Adrenal gland (tissue), 12 donors: ENCODE results near the gene ARHGEF16. TPM values are rescaled to one million over a fixed set of nuclear protein-coding genes. Genes with fewer than 3 reads are reported as not detected.

Experiments used
- DNase-seq, 7 donors: peaks; one replicate each; pipeline ENCODE4 v3.0.0-alpha.2; 2019 to 2020
- H3K27ac ChIP-seq, 5 donors: fragments of 200-600 bp; sonication (generic) in 4 of 5; 1 replicate in 3 of 5; 2 replicates in 2 of 5; pipeline versions ENCODE4 v1.5.1 to v1.8.0; 2016 to 2020; ENCODE audit warnings: mild to moderate bottlenecking in 1 of 5
- H3K27me3 ChIP-seq: fragments of 200-600 bp; 2 replicates; pipeline ENCODE4 v1.8.0; 2021
- H3K36me3 ChIP-seq, 2 donors: fragments of 200-600 bp; replicated peaks in 1 of 2; 1 replicate in 1 of 2; 2 replicates in 1 of 2; pipeline versions ENCODE4 v1.5.1 to v1.8.0; 2018 to 2022
- H3K4me1 ChIP-seq, 2 donors: fragments of 200-600 bp; replicated peaks in 1 of 2; 1 replicate in 1 of 2; 2 replicates in 1 of 2; pipeline versions ENCODE4 v1.5.1 to v1.8.0; 2018 to 2021
- H3K4me3 ChIP-seq, 4 donors: fragments of 200-600 bp; sonication (generic) in 3 of 4; one replicate each; pipeline ENCODE4 v1.5.1; 2016 to 2018
- H3K9me3 ChIP-seq, 3 donors: fragments of 200-600 bp; sonication (generic) in 1 of 3; replicated peaks in 1 of 3; 1 replicate in 2 of 3; 2 replicates in 1 of 3; pipeline versions ENCODE4 v1.5.1 to v1.8.0; 2016 to 2021
- CTCF ChIP-seq, 6 experiments: fragments of 450-650 bp in 4 of 6; fragments of 200-600 bp in 2 of 6; sonication (generic) in 1 of 6; IDR thresholded peaks; 1 replicate in 5 of 6; 2 replicates in 1 of 6; pipeline versions ENCODE4 v1.5.1 to v1.8.0; 2016 to 2021; ENCODE audit warnings: antibody characterized with exemption in 6 of 6, mild to moderate bottlenecking in 2 of 6, moderate library complexity in 1 of 6
- POLR2A ChIP-seq, 2 donors: fragments of 450-650 bp; IDR thresholded peaks; one replicate each; pipeline ENCODE4 v1.6.1; 2017; ENCODE audit warnings: antibody characterized with exemption in 2 of 2, mild to moderate bottlenecking in 2 of 2, moderate library complexity in 1 of 2
- WGBS, 4 donors: extraction: QIAGEN DNeasy Blood & Tissue Kit in 2 of 4; methylation state at CpG; one replicate each; pipeline versions ENCODE4 v1.1.5 to v1.1.7; 2013 to 2017; 5-methylcytosine and 5-hydroxymethylcytosine counted together
- intact Hi-C, 2 donors: fragments of 100-400 bp; cut with DNase I; formaldehyde crosslinking; loops; one replicate each; pipeline versions ENCODE4 v1.14.1 to v1.15.0; 2022 to 2023
- polyA plus RNA-seq, 3 donors: library from polyadenylated mRNA; stranded (reverse); fragments of 200-250 nt in 2 of 3; fragments of 350-450 nt in 1 of 3; fragmentation: Illumina TruSeq in 1 of 3; extraction: RNeasy Lipid Tissue Mini Kit (QIAGEN cat#74804) in 1 of 3; gene quantifications; one replicate each; pipeline ENCODE4 v1.2.3, GENCODE V29; 2013 to 2014
- total RNA-seq, 9 donors: library from RNA; depleted of rRNA in 4 of 9; stranded (reverse); fragments of >200 nt in 4 of 9; fragments of 120-200 nt in 1 of 9; fragmentation: NEBNext Ultra II Directional in 1 of 9; extraction: Animal tissue kit (Norgen Biotek cat#: 25700) in 1 of 9; gene quantifications; one replicate each; pipeline versions ENCODE4 v1.1.0 to v1.2.4, GENCODE V29; 2013 to 2023
- donor health status: healthy with polysubstance abuse.
- donor health status: Bipolar disorder and iron deficiency.
- donor health status: DM: yes; HTN: yes; CAD: no.
- donor health status: DM: no; HTN: no; CAD: no.
- donor health status: DM: no; HTN: no; CAD: no.
- donor health status: DM: yes; HTN: yes; CAD: no.

ARHGEF16 gene
- total and polyA plus RNA-seq, 12 donors, result 0.11 to 3.1 (median 0.83) TPM

GRCh38 chr1:3429766-3430165 is 24.7 kb upstream of the ARHGEF16 start:
- Histone ChIP-seq H3K4me1 (no peaks in the 10 kb centered on the region), H3K4me3 (no peak overlapping the region), H3K27ac (no peak overlapping the region), H3K27me3 (no peaks in the 10 kb centered on the region), H3K36me3 (no peaks in the 10 kb centered on the region), H3K9me3 (no peaks in the 10 kb centered on the region)
- intact Hi-C loops, result loop anchor here in 1 of 2 donors (10.0 kb wide), 2 partner anchors 605 to 1005 kb away; no protein-coding TSS in a partner anchor
- 78 to 88% (median 85%) methylated on average over 13 to 16 of the region's 16 CpGs for WGBS, 4 donors
- TF ChIP-seq CTCF (IDR thresholded peaks at IDR 0.05) (no peak), POLR2A (IDR thresholded peaks at IDR 0.05) (no peak)
- no peak for DNase-seq

- TF ChIP-seq CTCF (IDR thresholded peaks at IDR 0.05), result no peak
- no peak for TF ChIP-seq POLR2A (IDR thresholded peaks at IDR 0.05)
- Histone ChIP-seq H3K4me1 (no peaks in the 10 kb centered on the region), H3K4me3 (no peak overlapping the region), H3K27ac (no peak overlapping the region), H3K9me3 (no peaks in the 10 kb centered on the region), H3K36me3 (no peaks in the 10 kb centered on the region), H3K27me3 (no peaks in the 10 kb centered on the region)
- WGBS, 4 donors, result 72 to 83% (median 76%) methylated on average over 10 to 19 of the region's 19 CpGs
- intact Hi-C loops, result no loop called here
- DNase-seq, result no peak
These were observed 24.1 kb upstream of the ARHGEF16 start for GRCh38 chr1:3430406-3430805.

- H3K27ac ChIP-seq, result no peak overlapping the region
- H3K36me3 ChIP-seq, result no peaks in the 10 kb centered on the region
- H3K9me3 ChIP-seq, result no peaks in the 10 kb centered on the region
These were observed 23.6 kb upstream of the ARHGEF16 start for GRCh38 chr1:3430820-3431219.

GRCh38 chr1:3431266-3431665 is 23.2 kb upstream of the ARHGEF16 start:
- no peak for TF ChIP-seq POLR2A (IDR thresholded peaks at IDR 0.05)
- no peak for TF ChIP-seq CTCF (IDR thresholded peaks at IDR 0.05)
- no peaks in the 10 kb centered on the region for H3K36me3 ChIP-seq
- no peaks in the 10 kb centered on the region for H3K9me3 ChIP-seq
- H3K27ac ChIP-seq, result no peak overlapping the region
- no peaks in the 10 kb centered on the region for H3K4me1 ChIP-seq
- no peaks in the 10 kb centered on the region for H3K27me3 ChIP-seq
- DNase-seq, result no peak
- intact Hi-C loops, result no loop called here
- WGBS, 4 donors, result 20 to 44% (median 38%) methylated on average over 4 to 12 of the region's 12 CpGs; no CpG with 5 or more reads in 1 of the 4 donors
- no peak overlapping the region for H3K4me3 ChIP-seq

More at GRCh38 chr1:3430820-3431219, 23.6 kb upstream of the ARHGEF16 start:
- TF ChIP-seq POLR2A (IDR thresholded peaks at IDR 0.05) (no peak), CTCF (IDR thresholded peaks at IDR 0.05) (no peak)
- DNase-seq, result no peak
- WGBS, 4 donors, result 78 to 82% (median 80%) methylated on average over 12 to 22 of the region's 22 CpGs
- no peak overlapping the region for H3K4me3 ChIP-seq
- no peaks in the 10 kb centered on the region for H3K27me3 ChIP-seq
- intact Hi-C loops, result no loop called here
- H3K4me1 ChIP-seq, result no peaks in the 10 kb centered on the region
